ENCODE measurements around the gene AHCYL1.
A peak's percentile ranks its signal among the peaks of the same experiment; 100 is the strongest.

AHCYL1 gene

GRCh38 chr1:109984456-109985246 lies at the start of gene AHCYL1:
Gene AHCYL1, plus strand, starts transcription at chr1:109984765. Its CDS starts 288 bp downstream, at chr1:109985053.
- TF ChIP-seq, protein P1, sequence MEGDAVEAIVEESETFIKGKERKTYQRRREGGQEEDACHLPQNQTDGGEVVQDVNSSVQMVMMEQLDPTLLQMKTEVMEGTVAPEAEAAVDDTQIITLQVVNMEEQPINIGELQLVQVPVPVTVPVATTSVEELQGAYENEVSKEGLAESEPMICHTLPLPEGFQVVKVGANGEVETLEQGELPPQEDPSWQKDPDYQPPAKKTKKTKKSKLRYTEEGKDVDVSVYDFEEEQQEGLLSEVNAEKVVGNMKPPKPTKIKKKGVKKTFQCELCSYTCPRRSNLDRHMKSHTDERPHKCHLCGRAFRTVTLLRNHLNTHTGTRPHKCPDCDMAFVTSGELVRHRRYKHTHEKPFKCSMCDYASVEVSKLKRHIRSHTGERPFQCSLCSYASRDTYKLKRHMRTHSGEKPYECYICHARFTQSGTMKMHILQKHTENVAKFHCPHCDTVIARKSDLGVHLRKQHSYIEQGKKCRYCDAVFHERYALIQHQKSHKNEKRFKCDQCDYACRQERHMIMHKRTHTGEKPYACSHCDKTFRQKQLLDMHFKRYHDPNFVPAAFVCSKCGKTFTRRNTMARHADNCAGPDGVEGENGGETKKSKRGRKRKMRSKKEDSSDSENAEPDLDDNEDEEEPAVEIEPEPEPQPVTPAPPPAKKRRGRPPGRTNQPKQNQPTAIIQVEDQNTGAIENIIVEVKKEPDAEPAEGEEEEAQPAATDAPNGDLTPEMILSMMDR (IDR thresholded peaks at IDR 0.05; ENCODE audit: low read depth, low read length, missing control alignments) = peak; percentile 94
- in situ Hi-C loops (cut with HindIII; ENCODE audit: low sequenced_read_pairs) = no loop called here
- peak; percentile 97 for DNase-seq (ENCODE audit: low read depth)
- peak within 1 kb of the TSS; percentile 71 for H3K4me3 ChIP-seq (ENCODE audit: low read depth, low read length)

- no peak overlapping the region for H3K4me3 ChIP-seq (ENCODE audit: low read depth, low read length)
- DNase-seq (ENCODE audit: low read depth) = no peak
- TF ChIP-seq, protein P1 (IDR thresholded peaks at IDR 0.05; ENCODE audit: low read depth, low read length, missing control alignments) = no peak
- in situ Hi-C loops (cut with HindIII; ENCODE audit: low sequenced_read_pairs) = no loop called here
Observed at GRCh38 chr1:109935451-109935900, 49.1 kb upstream of the AHCYL1 start.

DNA sequence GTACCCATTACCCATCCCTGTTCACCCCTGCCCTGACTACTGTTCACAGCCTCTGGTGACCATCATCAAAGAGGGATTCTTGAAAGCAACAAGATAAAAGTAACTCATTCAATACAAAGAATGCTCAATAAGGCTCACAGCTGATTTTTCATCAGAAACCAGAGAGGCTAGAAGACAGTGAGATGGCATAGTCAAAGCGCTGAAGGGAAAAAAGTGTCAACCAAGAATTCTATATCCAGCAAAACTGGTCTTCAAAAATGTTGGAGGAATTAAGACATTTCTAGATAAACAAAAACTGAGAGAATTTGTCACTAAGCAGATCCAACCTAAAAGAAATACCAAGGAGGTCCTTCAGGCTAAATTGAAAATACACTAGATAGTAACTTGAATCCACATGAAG lies 46.8 kb upstream of the AHCYL1 start:
- TF ChIP-seq, protein P1 (IDR thresholded peaks at IDR 0.05; ENCODE audit: low read depth, low read length, missing control alignments) = no peak
- no peak for DNase-seq (ENCODE audit: low read depth)
- no peak overlapping the region for H3K4me3 ChIP-seq (ENCODE audit: low read depth, low read length)
- in situ Hi-C loops (cut with HindIII; ENCODE audit: low sequenced_read_pairs) = no loop called here

- TF ChIP-seq, protein P1 (IDR thresholded peaks at IDR 0.05; ENCODE audit: low read depth, low read length, missing control alignments) = no peak
- no peak overlapping the region for H3K4me3 ChIP-seq (ENCODE audit: low read depth, low read length)
- no peak for DNase-seq (ENCODE audit: low read depth)
- in situ Hi-C loops (cut with HindIII; ENCODE audit: low sequenced_read_pairs) = no loop called here
Observed at GRCh38 chr1:109938556-109938955, 46.0 kb upstream of the AHCYL1 start.

DNA sequence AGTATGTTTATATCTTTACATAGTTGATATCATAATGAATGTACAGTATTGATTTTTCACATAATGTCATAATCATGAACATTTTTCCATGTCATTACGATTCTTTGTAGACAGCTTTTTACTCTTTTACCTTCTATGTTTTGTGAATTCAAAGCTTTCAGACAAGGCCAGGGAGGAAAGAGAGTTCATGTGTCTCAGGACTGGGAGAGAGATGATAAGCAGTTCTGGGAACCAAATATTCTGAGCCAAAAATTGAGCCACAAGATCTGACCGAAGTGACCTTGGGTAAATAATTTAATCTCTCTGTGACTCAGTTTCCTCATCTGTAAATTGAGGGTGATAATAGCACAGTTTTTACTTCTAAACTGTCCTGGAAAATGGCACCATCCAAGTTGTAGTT lies 42.1 kb upstream of the AHCYL1 start:
- in situ Hi-C loops (cut with HindIII; ENCODE audit: low sequenced_read_pairs) = no loop called here
- H3K4me3 ChIP-seq (ENCODE audit: low read depth, low read length) = no peak overlapping the region
- no peak for DNase-seq (ENCODE audit: low read depth)
- TF ChIP-seq, protein P1 (IDR thresholded peaks at IDR 0.05; ENCODE audit: low read depth, low read length, missing control alignments) = no peak

DNA sequence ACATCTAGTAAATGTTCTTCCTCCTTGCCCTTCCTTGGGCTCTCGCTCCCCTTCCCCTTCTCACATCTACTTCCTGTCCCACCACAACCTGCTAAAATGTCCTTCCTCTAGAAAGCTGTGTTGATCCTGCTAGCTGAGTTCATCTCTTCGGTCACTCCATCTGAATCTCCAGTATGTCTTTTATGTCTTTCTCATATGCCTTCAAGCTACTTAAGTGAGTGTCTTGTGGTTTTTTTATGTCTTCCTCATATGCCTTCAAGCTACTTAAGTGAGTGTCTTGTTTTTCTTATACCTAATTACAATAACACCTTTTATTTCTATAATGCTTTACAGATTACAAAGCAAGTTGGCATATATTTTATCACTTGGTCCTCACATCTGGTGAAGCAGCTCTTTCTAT lies 40.0 kb upstream of the AHCYL1 start:
- TF ChIP-seq, protein P1 (IDR thresholded peaks at IDR 0.05; ENCODE audit: low read depth, low read length, missing control alignments) = no peak
- in situ Hi-C loops (cut with HindIII; ENCODE audit: low sequenced_read_pairs) = no loop called here
- no peak for DNase-seq (ENCODE audit: low read depth)
- no peak overlapping the region for H3K4me3 ChIP-seq (ENCODE audit: low read depth, low read length)

Data from astrocyte of the cerebellum (primary cell).